Daoy (cell line): ENCODE measurements around the gene ABCA4. TPM values are rescaled to one million over a fixed set of nuclear protein-coding genes. Genes with fewer than 3 reads are reported as not detected.
A peak's percentile ranks its signal among the peaks of the same experiment; 100 is the strongest.

ENCODE experiments used
- DNase-seq: peaks from one replicate; pipeline ENCODE4 v3.0.0-alpha.2; 2015; ENCODE audit warnings: low read depth
- total RNA-seq: library from RNA; depleted of rRNA; stranded (reverse); fragments of >200 nt; shearing (Covaris generic); gene quantifications from 2 replicates; pipeline ENCODE4 v1.2.3, GENCODE V29; 2014

ABCA4 gene
- total RNA-seq, 1 experiment from 2014 or later: 0.80 TPM

- no peak for DNase-seq
Measured at GRCh38 chr1:94050675-94051074, 70.3 kb downstream of the ABCA4 start.

GRCh38 chr1:94050254-94050653 lies 70.7 kb downstream of the ABCA4 start:
- no peak for DNase-seq

GRCh38 chr1:94049791-94050190 lies 71.2 kb downstream of the ABCA4 start:
- DNase-seq: no peak

- no peak for DNase-seq
Measured at GRCh38 chr1:94048413-94049164, 72.4 kb downstream of the ABCA4 start.

- DNase-seq: no peak
Measured at GRCh38 chr1:94047949-94048348, 73.0 kb downstream of the ABCA4 start.

- DNase-seq: peak; percentile 97
Measured at GRCh38 chr1:94045465-94046056, 75.4 kb downstream of the ABCA4 start.

GRCh38 chr1:94044891-94045290 lies 76.1 kb downstream of the ABCA4 start:
- DNase-seq: no peak

GRCh38 chr1:94044290-94044790 lies 76.6 kb downstream of the ABCA4 start:
- DNase-seq: no peak

GRCh38 chr1:94043738-94044289 lies 77.1 kb downstream of the ABCA4 start:
- DNase-seq: no peak

- DNase-seq: no peak
Measured at GRCh38 chr1:94042388-94042787, 78.6 kb downstream of the ABCA4 start.

GRCh38 chr1:94039871-94040569 lies 80.9 kb downstream of the ABCA4 start:
- no peak for DNase-seq

GRCh38 chr1:94039514-94039870 lies 81.5 kb downstream of the ABCA4 start:
- peak; percentile 84 for DNase-seq

GRCh38 chr1:94038511-94038910 lies 82.4 kb downstream of the ABCA4 start:
- no peak for DNase-seq

- DNase-seq: no peak
Measured at GRCh38 chr1:94037392-94038229, 83.3 kb downstream of the ABCA4 start.

- no peak for DNase-seq
Measured at GRCh38 chr1:94036730-94037129, 84.2 kb downstream of the ABCA4 start.

- DNase-seq: no peak
Measured at GRCh38 chr1:94033849-94034248, 87.1 kb downstream of the ABCA4 start.

GRCh38 chr1:94032637-94033036 lies 88.3 kb downstream of the ABCA4 start:
- no peak for DNase-seq

- DNase-seq: no peak
Measured at GRCh38 chr1:94031591-94031990, 89.4 kb downstream of the ABCA4 start.

- no peak for DNase-seq
Measured at GRCh38 chr1:94031154-94031553, 89.8 kb downstream of the ABCA4 start.

- no peak for DNase-seq
Measured at GRCh38 chr1:94029130-94029993, 91.6 kb downstream of the ABCA4 start.
